ENCODE results near the gene AK4. TPM values are rescaled to one million over a fixed set of nuclear protein-coding genes. Genes with fewer than 3 reads are reported as not detected.
"Not testable (repeated sequence)": the region's sequence is repeated elsewhere in the genome, so short reads cannot be mapped to it uniquely, and the experiment has no call there.

Gene AK4
- total and polyA plus RNA-seq, 4 donors: 5.2 to 73.7 (median 38.3) TPM

GRCh38 chr1:65119951-65120350 is 28.1 kb upstream of the AK4 start:
- no peak for DNase-seq
- Histone ChIP-seq H3K27me3 (ENCODE audit: control insufficient read depth in 1 of 2, insufficient read depth in 2 of 2, low read length in 1 of 2) (no peaks in the 10 kb centered on the region), H3K36me3 (ENCODE audit: control insufficient read depth in 1 of 2, insufficient read depth in 2 of 2, low read length in 1 of 2) (no peaks in the 10 kb centered on the region), H3K27ac (ENCODE audit: low read depth in 1 of 2, low read length in 2 of 2) (no peak overlapping the region), H3K4me1 (ENCODE audit: control insufficient read depth in 1 of 2, insufficient read depth in 2 of 2, low read length in 2 of 2) (peaks cover 0 to 1% of the 10 kb centered on the region in 2 donors), H3K9me3 (ENCODE audit: control insufficient read depth, low read length) (no peaks in the 10 kb centered on the region), H3K4me3 (ENCODE audit: low read length in 2 of 2) (no peak overlapping the region)
- ATAC-seq (ENCODE audit: low FRiP score): no peak
- intact Hi-C loops (cut with DNase I): no loop called here
- WGBS, 2 donors: 48 to 69% methylated on average over 4 of the region's 4 CpGs

DNA sequence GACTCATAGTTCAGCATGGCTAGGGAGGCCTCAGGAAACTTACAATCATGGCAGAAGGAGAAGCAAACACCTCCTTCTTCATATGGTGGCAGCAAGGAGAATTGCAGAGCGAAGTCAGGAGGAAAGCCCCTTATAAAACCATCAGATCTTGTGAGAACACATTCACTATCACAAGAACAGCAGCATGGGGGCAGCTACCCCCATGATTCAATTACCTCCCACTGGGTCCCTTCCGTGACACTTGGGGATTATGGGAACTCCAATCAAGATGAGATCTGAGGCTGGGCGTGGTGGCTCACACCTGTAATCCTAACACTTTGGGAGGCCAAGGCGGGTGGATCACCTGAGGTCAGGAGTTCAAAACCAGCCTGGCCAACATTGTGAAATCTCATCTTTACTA is 18.9 kb upstream of the AK4 start:
- H3K9me3 ChIP-seq (ENCODE audit: control insufficient read depth, low read length); DNase-seq; H3K27me3 ChIP-seq (ENCODE audit: control insufficient read depth in 1 of 2, insufficient read depth in 2 of 2, low read length in 1 of 2); H3K36me3 ChIP-seq (ENCODE audit: control insufficient read depth in 1 of 2, insufficient read depth in 2 of 2, low read length in 1 of 2); ATAC-seq (ENCODE audit: low FRiP score); H3K27ac ChIP-seq (ENCODE audit: low read depth in 1 of 2, low read length in 2 of 2); intact Hi-C loops (cut with DNase I); H3K4me1 ChIP-seq (ENCODE audit: control insufficient read depth in 1 of 2, insufficient read depth in 2 of 2, low read length in 2 of 2); H3K4me3 ChIP-seq (ENCODE audit: low read length in 2 of 2): not testable (repeated sequence)
- WGBS, 2 donors: 95 to 96% methylated on average over 4 of the region's 4 CpGs

DNA sequence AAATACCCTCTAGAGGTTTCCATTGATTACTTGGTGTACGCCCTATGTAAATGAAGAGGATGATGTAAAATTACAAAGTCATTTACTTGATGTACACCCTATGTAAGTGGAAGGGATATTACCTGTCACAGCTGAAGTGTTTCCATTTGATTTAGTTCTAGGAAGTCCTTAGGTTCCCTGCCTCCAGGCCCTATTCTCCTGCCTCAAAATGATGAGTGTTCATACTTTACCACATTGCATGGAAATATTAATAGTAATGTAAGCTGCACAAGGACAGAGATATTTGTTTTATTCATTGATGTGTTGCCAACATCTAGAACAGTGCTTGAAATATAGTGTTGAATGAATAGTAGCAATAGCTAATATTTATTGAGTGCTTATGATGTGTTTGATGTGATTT is 9.5 kb upstream of the AK4 start:
- 96 to 97% methylated on average over 1 of the region's 1 CpG for WGBS, 2 donors
- intact Hi-C loops (cut with DNase I): no loop called here
- ATAC-seq (ENCODE audit: low FRiP score): no peak

DNA sequence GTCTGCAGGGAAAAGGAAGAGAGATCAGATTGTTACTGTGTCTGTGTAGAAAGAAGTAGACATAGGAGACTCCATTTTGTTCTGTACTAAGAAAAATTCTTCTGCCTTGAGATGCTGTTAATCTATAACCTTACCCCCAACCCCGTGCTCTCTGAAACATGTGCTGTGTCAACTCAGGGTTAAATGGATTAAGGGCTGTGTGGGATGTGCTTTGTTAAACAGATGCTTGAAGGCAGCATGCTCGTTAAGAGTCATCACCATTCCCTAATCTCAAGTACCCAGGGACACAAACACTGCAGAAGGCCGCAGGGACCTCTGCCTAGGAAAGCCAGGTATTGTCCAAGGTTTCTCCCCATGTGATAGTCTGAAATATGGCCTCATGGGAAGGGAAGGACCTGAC is 8.2 kb upstream of the AK4 start:
- H3K4me3 ChIP-seq (ENCODE audit: low read length in 2 of 2); ATAC-seq (ENCODE audit: low FRiP score); H3K9me3 ChIP-seq (ENCODE audit: control insufficient read depth, low read length); H3K27me3 ChIP-seq (ENCODE audit: control insufficient read depth in 1 of 2, insufficient read depth in 2 of 2, low read length in 1 of 2); H3K27ac ChIP-seq (ENCODE audit: low read depth in 1 of 2, low read length in 2 of 2); H3K4me1 ChIP-seq (ENCODE audit: control insufficient read depth in 1 of 2, insufficient read depth in 2 of 2, low read length in 2 of 2); intact Hi-C loops (cut with DNase I); DNase-seq; H3K36me3 ChIP-seq (ENCODE audit: control insufficient read depth in 1 of 2, insufficient read depth in 2 of 2, low read length in 1 of 2): not testable (repeated sequence)
- 76 to 79% methylated on average over 3 of the region's 3 CpGs for WGBS, 2 donors

More for the DNA sequence above, 9.5 kb upstream of the AK4 start:
- DNase-seq: no peak
- Histone ChIP-seq H3K9me3 (ENCODE audit: control insufficient read depth, low read length) (no peaks in the 10 kb centered on the region), H3K36me3 (ENCODE audit: control insufficient read depth in 1 of 2, insufficient read depth in 2 of 2, low read length in 1 of 2) (no peaks in the 10 kb centered on the region), H3K4me1 (ENCODE audit: control insufficient read depth in 1 of 2, insufficient read depth in 2 of 2, low read length in 2 of 2) (no peaks in the 10 kb centered on the region), H3K27me3 (ENCODE audit: control insufficient read depth in 1 of 2, insufficient read depth in 2 of 2, low read length in 1 of 2) (no peaks in the 10 kb centered on the region), H3K27ac (ENCODE audit: low read depth in 1 of 2, low read length in 2 of 2) (no peak overlapping the region), H3K4me3 (ENCODE audit: low read length in 2 of 2) (no peak overlapping the region)

DNA sequence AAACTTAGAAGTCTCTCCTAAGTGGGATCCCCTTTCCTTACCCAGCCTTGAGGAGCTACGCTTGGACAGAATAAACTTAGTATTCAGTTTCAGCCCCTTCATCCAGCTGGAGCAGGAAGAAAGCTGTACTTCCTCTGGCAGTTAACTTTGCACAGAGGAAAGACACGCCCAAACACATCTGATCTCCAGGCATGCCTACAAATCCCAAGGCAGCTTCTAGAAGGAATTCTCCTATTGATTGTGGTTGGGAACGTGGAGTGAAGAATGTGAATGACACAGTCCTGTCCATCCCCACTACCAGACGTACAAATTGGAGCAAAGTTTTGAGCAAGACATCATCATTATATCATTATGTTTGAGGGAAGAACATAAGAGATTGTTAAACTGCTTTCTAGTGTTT is 6.6 kb upstream of the AK4 start:
- Histone ChIP-seq H3K4me1 (ENCODE audit: control insufficient read depth in 1 of 2, insufficient read depth in 2 of 2, low read length in 2 of 2) (no peaks in the 10 kb centered on the region), H3K4me3 (ENCODE audit: low read length in 2 of 2) (no peak overlapping the region), H3K36me3 (ENCODE audit: control insufficient read depth in 1 of 2, insufficient read depth in 2 of 2, low read length in 1 of 2) (no peaks in the 10 kb centered on the region), H3K27ac (ENCODE audit: low read depth in 1 of 2, low read length in 2 of 2) (no peak overlapping the region), H3K9me3 (ENCODE audit: control insufficient read depth, low read length) (no peaks in the 10 kb centered on the region), H3K27me3 (ENCODE audit: control insufficient read depth in 1 of 2, insufficient read depth in 2 of 2, low read length in 1 of 2) (no peaks in the 10 kb centered on the region)
- WGBS, 2 donors: 64 to 71% methylated on average over 4 of the region's 4 CpGs
- ATAC-seq (ENCODE audit: low FRiP score) (no peak), DNase-seq (no peak)
- intact Hi-C loops (cut with DNase I): no loop called here

DNA sequence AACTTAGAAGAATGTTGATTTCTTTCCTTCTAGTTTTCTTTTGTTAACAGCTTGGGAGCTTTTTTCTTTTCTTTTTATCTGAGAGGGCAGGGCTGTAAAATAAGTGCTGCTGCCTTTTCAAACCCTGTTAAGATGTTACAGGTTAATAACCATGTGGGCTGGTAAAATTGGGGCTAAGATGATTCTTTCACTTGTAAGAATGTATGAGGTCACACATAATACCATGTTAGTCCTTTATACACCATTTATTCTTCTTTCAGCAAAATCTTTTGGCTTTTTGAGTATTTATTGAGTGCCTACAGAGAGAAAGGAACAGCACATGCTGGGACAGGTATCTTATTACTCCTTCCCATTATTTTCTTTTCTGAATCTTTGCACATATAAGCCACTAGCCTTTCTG is 6.1 kb upstream of the AK4 start:
- intact Hi-C loops (cut with DNase I): no loop called here

DNA sequence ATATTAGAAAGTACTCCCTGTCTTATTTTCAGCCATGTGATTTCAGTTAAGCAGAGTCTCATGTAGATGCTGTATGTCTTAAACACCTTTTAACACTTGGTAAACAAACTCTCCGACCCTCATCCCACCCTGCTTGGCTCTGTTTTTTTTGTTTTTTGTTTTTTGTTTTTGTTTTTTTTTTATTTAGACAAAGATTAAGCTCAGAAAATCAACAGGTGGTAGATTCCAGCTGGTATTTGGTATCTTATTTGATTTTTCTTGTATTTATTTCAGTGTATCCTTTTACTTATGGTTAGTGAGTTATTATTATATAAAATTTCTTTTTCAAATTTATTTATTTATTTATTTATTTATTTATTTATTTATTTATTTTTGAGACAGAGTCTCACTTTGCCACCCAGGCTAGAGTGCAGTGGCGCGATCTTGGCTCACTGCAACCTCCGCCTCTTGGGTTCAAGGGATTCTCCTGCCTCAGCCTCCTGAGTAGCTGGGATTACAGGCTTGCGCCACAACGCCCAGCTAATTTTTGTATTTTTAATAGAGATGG is 4.8 kb upstream of the AK4 start:
- H3K9me3 ChIP-seq (ENCODE audit: control insufficient read depth, low read length); DNase-seq; H3K4me3 ChIP-seq (ENCODE audit: low read length in 2 of 2); H3K36me3 ChIP-seq (ENCODE audit: control insufficient read depth in 1 of 2, insufficient read depth in 2 of 2, low read length in 1 of 2); ATAC-seq (ENCODE audit: low FRiP score); H3K27me3 ChIP-seq (ENCODE audit: control insufficient read depth in 1 of 2, insufficient read depth in 2 of 2, low read length in 1 of 2); H3K4me1 ChIP-seq (ENCODE audit: control insufficient read depth in 1 of 2, insufficient read depth in 2 of 2, low read length in 2 of 2); intact Hi-C loops (cut with DNase I); H3K27ac ChIP-seq (ENCODE audit: low read depth in 1 of 2, low read length in 2 of 2): not testable (repeated sequence)
- WGBS, 2 donors: 91 to 93% methylated on average over 6 of the region's 6 CpGs

More for the DNA sequence above, 6.1 kb upstream of the AK4 start:
- ATAC-seq (ENCODE audit: low FRiP score) (no peak), DNase-seq (no peak)
- no peaks in the 10 kb centered on the region for H3K4me1 ChIP-seq (ENCODE audit: control insufficient read depth in 1 of 2, insufficient read depth in 2 of 2, low read length in 2 of 2)
- no peaks in the 10 kb centered on the region for H3K9me3 ChIP-seq (ENCODE audit: control insufficient read depth, low read length)
- no peak overlapping the region for H3K4me3 ChIP-seq (ENCODE audit: low read length in 2 of 2)
- H3K36me3 ChIP-seq (ENCODE audit: control insufficient read depth in 1 of 2, insufficient read depth in 2 of 2, low read length in 1 of 2): no peaks in the 10 kb centered on the region
- no peaks in the 10 kb centered on the region for H3K27me3 ChIP-seq (ENCODE audit: control insufficient read depth in 1 of 2, insufficient read depth in 2 of 2, low read length in 1 of 2)
- H3K27ac ChIP-seq (ENCODE audit: low read depth in 1 of 2, low read length in 2 of 2): no peak overlapping the region

- Histone ChIP-seq H3K27me3 (ENCODE audit: control insufficient read depth in 1 of 2, insufficient read depth in 2 of 2, low read length in 1 of 2) (no peaks in the 10 kb centered on the region), H3K4me3 (ENCODE audit: low read length in 2 of 2) (peak overlapping the region; percentile 65 to 98), H3K9me3 (ENCODE audit: control insufficient read depth, low read length) (no peaks in the 10 kb centered on the region), H3K36me3 (ENCODE audit: control insufficient read depth in 1 of 2, insufficient read depth in 2 of 2, low read length in 1 of 2) (no peaks in the 10 kb centered on the region), H3K27ac (ENCODE audit: low read depth in 1 of 2, low read length in 2 of 2) (peak overlapping the region in 1 of 2 donors; percentile 58), H3K4me1 (ENCODE audit: control insufficient read depth in 1 of 2, insufficient read depth in 2 of 2, low read length in 2 of 2) (no peaks in the 10 kb centered on the region)
- ATAC-seq (ENCODE audit: low FRiP score) (no peak), DNase-seq (no peak)
- 16 to 18% methylated on average over 19 to 20 of the region's 20 CpGs for WGBS, 2 donors
- intact Hi-C loops (cut with DNase I): loop anchor here in 1 of 2 donors (2.0 to 5.0 kb wide), 2 partner anchors 60 to 80 kb away; no protein-coding TSS in a partner anchor
Observed at GRCh38 chr1:65146908-65147423, 1.0 kb upstream of the AK4 start.

- DNase-seq: peak; percentile 62 to 82
- intact Hi-C loops (cut with DNase I): loop anchor here in 1 of 2 donors (2.0 to 5.0 kb wide), 2 partner anchors 60 to 81 kb away; no protein-coding TSS in a partner anchor
- peak overlapping the region; percentile 65 to 98 for H3K4me3 ChIP-seq (ENCODE audit: low read length in 2 of 2)
- ATAC-seq (ENCODE audit: low FRiP score): peak; percentile 57
- peak overlapping the region in 1 of 2 donors; percentile 58 for H3K27ac ChIP-seq (ENCODE audit: low read depth in 1 of 2, low read length in 2 of 2)
- no peaks in the 10 kb centered on the region for H3K9me3 ChIP-seq (ENCODE audit: control insufficient read depth, low read length)
- WGBS, 2 donors: 0 to 1% methylated on average over 77 to 88 of the region's 88 CpGs
- no peaks in the 10 kb centered on the region for H3K36me3 ChIP-seq (ENCODE audit: control insufficient read depth in 1 of 2, insufficient read depth in 2 of 2, low read length in 1 of 2)
- no peaks in the 10 kb centered on the region for H3K27me3 ChIP-seq (ENCODE audit: control insufficient read depth in 1 of 2, insufficient read depth in 2 of 2, low read length in 1 of 2)
- no peaks in the 10 kb centered on the region for H3K4me1 ChIP-seq (ENCODE audit: control insufficient read depth in 1 of 2, insufficient read depth in 2 of 2, low read length in 2 of 2)
Observed at GRCh38 chr1:65147424-65148177, 402 bp upstream of the AK4 start.

Measured in aorta (tissue), 5 donors.